CD14-positive monocyte (primary cell): Measurements from ENCODE around the gene ACVR1B. TPM values are rescaled to one million over a fixed set of nuclear protein-coding genes. Genes with fewer than 3 reads are reported as not detected.
"Not testable (repeated sequence)": the region's sequence is repeated elsewhere in the genome, so short reads cannot be mapped to it uniquely, and the experiment has no call there.

ENCODE experiments used
- DNase-seq, 3 donors: peaks; one replicate each; pipeline ENCODE4 v3.0.0-alpha.2; 2011 to 2022
- H2AFZ ChIP-seq: 2 replicates; pipeline ENCODE4 v1.6.0; 2012; ENCODE audit warnings: mild to moderate bottlenecking, low read depth, low read length, inconsistent platforms; ENCODE audit not compliant: insufficient read depth, poor library complexity, severe bottlenecking
- H3K27ac ChIP-seq, 2 donors: 1 replicate in 1 of 2; 2 replicates in 1 of 2; pipeline ENCODE4 v1.5.1; 2012 to 2013; ENCODE audit warnings: low read length in 2 of 2, control low read depth in 1 of 2, inconsistent platforms in 1 of 2, low read depth in 1 of 2, mild to moderate bottlenecking in 1 of 2
- H3K27me3 ChIP-seq, 2 donors: one replicate each; pipeline versions ENCODE4 v1.6.0 to v1.6.1; 2011 to 2013; ENCODE audit warnings: low read length in 2 of 2; ENCODE audit not compliant: control insufficient read depth in 2 of 2, insufficient read depth in 2 of 2
- H3K36me3 ChIP-seq, 2 donors: replicated peaks in 1 of 2; 1 replicate in 1 of 2; 2 replicates in 1 of 2; pipeline versions ENCODE4 v1.5.1 to v1.6.1; 2012 to 2013; ENCODE audit warnings: low read length in 2 of 2, control low read depth in 1 of 2, inconsistent platforms in 1 of 2, mild to moderate bottlenecking in 1 of 2; ENCODE audit not compliant: insufficient read depth in 2 of 2, control insufficient read depth in 1 of 2
- H3K4me1 ChIP-seq, 2 donors: 1 replicate in 1 of 2; 2 replicates in 1 of 2; pipeline versions ENCODE4 v1.5.1 to v1.6.1; 2012 to 2013; ENCODE audit warnings: low read length in 2 of 2, control low read depth in 1 of 2, inconsistent platforms in 1 of 2, mild to moderate bottlenecking in 1 of 2, moderate library complexity in 1 of 2; ENCODE audit not compliant: insufficient read depth in 2 of 2, control insufficient read depth in 1 of 2
- H3K4me2 ChIP-seq: replicated peaks from 2 replicates; pipeline ENCODE3; 2012; ENCODE audit warnings: low read length, moderate library complexity, mild to moderate bottlenecking; ENCODE audit not compliant: poor library complexity, severe bottlenecking; ENCODE audit errors: extremely low read depth
- H3K4me3 ChIP-seq, 3 experiments: fragments of 200-600 bp in 1 of 3; sonication (generic) in 1 of 3; replicated peaks in 1 of 3; 1 replicate in 2 of 3; 2 replicates in 1 of 3; pipeline ENCODE4 v1.5.1; 2011 to 2013; ENCODE audit warnings: low read length in 3 of 3, mild to moderate bottlenecking in 3 of 3, control low read depth in 2 of 3, low read depth in 2 of 3, inconsistent platforms in 1 of 3, moderate library complexity in 1 of 3
- H3K79me2 ChIP-seq: 2 replicates; pipeline ENCODE4 v1.6.0; 2012; ENCODE audit warnings: mild to moderate bottlenecking, control low read depth, inconsistent platforms, low read length, moderate library complexity; ENCODE audit not compliant: insufficient read depth
- H3K9ac ChIP-seq: 2 replicates; pipeline ENCODE4 v1.6.0; 2017; ENCODE audit warnings: low read length, mild to moderate bottlenecking; ENCODE audit not compliant: insufficient read depth, poor library complexity, severe bottlenecking
- H3K9me3 ChIP-seq, 2 donors: replicated peaks in 1 of 2; 1 replicate in 1 of 2; 2 replicates in 1 of 2; pipeline versions ENCODE4 v1.5.1 to v1.6.1; 2012 to 2013; ENCODE audit warnings: low read length in 2 of 2, control low read depth in 1 of 2; ENCODE audit not compliant: control insufficient read depth in 1 of 2, insufficient read depth in 1 of 2
- H4K20me1 ChIP-seq: 2 replicates; pipeline ENCODE4 v1.6.0; 2012; ENCODE audit warnings: mild to moderate bottlenecking, low read length, control low read depth, moderate library complexity; ENCODE audit not compliant: insufficient read depth
- H3K27ac Mint-ChIP-seq, 7 donors: one replicate each; pipeline ENCODE4 v1.8.0; 2020; ENCODE audit warnings: mild to moderate bottlenecking in 7 of 7, mixed read lengths in 7 of 7, moderate library complexity in 6 of 7, inconsistent platforms in 2 of 7
- H3K27me3 Mint-ChIP-seq, 3 donors: one replicate each; pipeline ENCODE4 v1.8.0; 2021 to 2022; ENCODE audit warnings: low read depth in 3 of 3, mild to moderate bottlenecking in 3 of 3, mixed read lengths in 3 of 3, moderate library complexity in 3 of 3, inconsistent platforms in 1 of 3
- H3K36me3 Mint-ChIP-seq, 2 donors: one replicate each; pipeline ENCODE4 v1.8.0; 2020; ENCODE audit warnings: mixed read lengths in 2 of 2, inconsistent platforms in 1 of 2, mild to moderate bottlenecking in 1 of 2
- H3K4me1 Mint-ChIP-seq: one replicate; pipeline ENCODE4 v1.8.0; 2020; ENCODE audit warnings: mild to moderate bottlenecking, mixed read lengths
- H3K4me3 Mint-ChIP-seq, 2 donors: one replicate each; pipeline ENCODE4 v1.8.0; 2020; ENCODE audit warnings: mild to moderate bottlenecking in 2 of 2, mixed read lengths in 2 of 2, moderate library complexity in 1 of 2
- H3K9me3 Mint-ChIP-seq, 7 donors: one replicate each; pipeline ENCODE4 v1.8.0; 2020 to 2022; ENCODE audit warnings: mixed read lengths in 7 of 7, mild to moderate bottlenecking in 6 of 7, moderate library complexity in 6 of 7, inconsistent platforms in 2 of 7
- CTCF ChIP-seq: fragments of 200-600 bp; IDR thresholded peaks from one replicate; pipeline ENCODE4 v1.8.0; 2022; ENCODE audit warnings: antibody characterized with exemption, mild to moderate bottlenecking
- WGBS: methylation state at CpG from one replicate; pipeline ENCODE4 v1.1.5; 2013; ENCODE audit warnings: missing lambda C conversion rate; ENCODE audit not compliant: insufficient coverage; 5-methylcytosine and 5-hydroxymethylcytosine counted together
- intact Hi-C, 2 donors: fragments of 100-400 bp; cut with micrococcal nuclease; formaldehyde crosslinking; loops; one replicate each; pipeline versions ENCODE4 v1.15.0 to v1.15.1; 2023
- polyA plus RNA-seq, 3 donors: library from polyadenylated mRNA; depleted of rRNA in 1 of 3; unstranded in 2 of 3; stranded (reverse) in 1 of 3; fragments of 300-500 nt in 2 of 3; fragments of >200 nt in 1 of 3; fragmentation: Illumina TruSeq in 2 of 3; gene quantifications; 1 replicate in 2 of 3; 2 replicates in 1 of 3; pipeline ENCODE4 v1.2.3, GENCODE V29; 2012 to 2021

Gene ACVR1B
- polyA plus RNA-seq, 3 donors = 1.8 to 18.5 (median 3.9) TPM

GRCh38 chr12:51976376-51977160, 25.1 kb downstream of the ACVR1B start:
- Histone ChIP-seq H3K79me2 (peaks cover 78% of the 10 kb centered on the region), H3K27me3 (no peaks in the 10 kb centered on the region), H4K20me1 (peaks cover 14% of the 10 kb centered on the region), H3K9ac (peak overlapping the region; percentile 28), H3K4me3 (peak overlapping the region in 1 of 3 experiments; percentile 73), H3K4me2 (peak overlapping the region; percentile 29), H2AFZ (no peak overlapping the region), H3K4me1 (peaks cover 77 to 82% of the 10 kb centered on the region in 2 donors), H3K27ac (peak overlapping the region; percentile 62 to 97), H3K36me3 (peaks cover 13 to 40% of the 10 kb centered on the region in 2 donors), H3K9me3 (no peaks in the 10 kb centered on the region)
- peak; percentile 72 to 86 (median 79) for DNase-seq
- Mint-ChIP-seq H3K9me3 (no peaks in the 10 kb centered on the region), H3K27ac (peak overlapping the region; percentile 88 to 96 (median 93)), H3K36me3 (peaks cover 53 to 66% of the 10 kb centered on the region in 2 donors), H3K4me3 (peak overlapping the region in 1 of 2 donors; percentile 47), H3K4me1 (peaks cover 83% of the 10 kb centered on the region), H3K27me3 (no peaks in the 10 kb centered on the region)
- intact Hi-C loops = loop anchor here in 1 of 2 donors (2.0 kb wide), 1 partner anchor 22 kb away; no protein-coding TSS in a partner anchor
- no peak for TF ChIP-seq CTCF
- 97% methylated on average over 5 of the region's 10 CpGs for WGBS

GRCh38 chr12:51977320-51977753, 25.8 kb downstream of the ACVR1B start:
- H3K36me3 ChIP-seq = peaks cover 20 to 48% of the 10 kb centered on the region in 2 donors
- peaks cover 20% of the 10 kb centered on the region for H4K20me1 ChIP-seq
- Mint-ChIP-seq H3K4me1 (peaks cover 76% of the 10 kb centered on the region), H3K9me3 (no peaks in the 10 kb centered on the region), H3K27ac (peak overlapping the region in 6 of 7 donors; percentile 61 to 96 (median 92)), H3K27me3 (no peaks in the 10 kb centered on the region), H3K4me3 (no peak overlapping the region), H3K36me3 (peaks cover 61 to 73% of the 10 kb centered on the region in 2 donors)
- peak overlapping the region in 1 of 3 experiments; percentile 10 for H3K4me3 ChIP-seq
- peak overlapping the region; percentile 62 to 97 for H3K27ac ChIP-seq
- peaks cover 69 to 74% of the 10 kb centered on the region in 2 donors for H3K4me1 ChIP-seq
- peak overlapping the region; percentile 10 for H3K4me2 ChIP-seq
- no peak overlapping the region for H2AFZ ChIP-seq
- peak in 1 of 3 donors; percentile 38 for DNase-seq
- no peaks in the 10 kb centered on the region for H3K27me3 ChIP-seq
- no CpG with 5 or more reads among the region's 8 CpGs for WGBS
- intact Hi-C loops = loop anchor here in 1 of 2 donors (2.0 kb wide), 1 partner anchor 23 kb away; no protein-coding TSS in a partner anchor
- H3K79me2 ChIP-seq = peaks cover 74% of the 10 kb centered on the region
- H3K9me3 ChIP-seq = no peaks in the 10 kb centered on the region
- TF ChIP-seq CTCF = no peak
- H3K9ac ChIP-seq = no peak overlapping the region

GRCh38 chr12:51979306-51979705, 27.8 kb downstream of the ACVR1B start:
- not testable (repeated sequence) for H3K4me2 ChIP-seq
- H3K36me3 Mint-ChIP-seq = peaks cover 80 to 86% of the 10 kb centered on the region in 2 donors

More at GRCh38 chr12:51979306-51979705, 27.8 kb downstream of the ACVR1B start:
- H3K4me3 Mint-ChIP-seq, H3K9ac ChIP-seq, H3K4me3 ChIP-seq, H3K9me3 Mint-ChIP-seq, intact Hi-C loops, H3K27me3 Mint-ChIP-seq, H3K27me3 ChIP-seq, H2AFZ ChIP-seq, DNase-seq, H3K9me3 ChIP-seq: not testable (repeated sequence)
- Histone ChIP-seq H4K20me1 (peaks cover 39% of the 10 kb centered on the region), H3K27ac (peak overlapping the region in 1 of 2 donors; percentile 10), H3K36me3 (peaks cover 40 to 68% of the 10 kb centered on the region in 2 donors), H3K79me2 (peaks cover 58% of the 10 kb centered on the region), H3K4me1 (peaks cover 50 to 55% of the 10 kb centered on the region in 2 donors)
- H3K27ac Mint-ChIP-seq = peak overlapping the region; percentile 55 to 88 (median 78)
- WGBS = 100% methylated on average over 2 of the region's 5 CpGs
- peaks cover 58% of the 10 kb centered on the region for H3K4me1 Mint-ChIP-seq
